Hepatocyte (in vitro differentiated cells): ENCODE data around the gene ACSL5.

Experiments
- CTCF ChIP-seq: fragments of 200-600 bp; sonication (generic); IDR thresholded peaks from 2 replicates; pipeline ENCODE4 v1.5.1; 2016; ENCODE audit warnings: antibody characterized with exemption, mild to moderate bottlenecking; ENCODE audit not compliant: poor library complexity
- EZH2 ChIP-seq: fragments of 200-600 bp; sonication (generic); IDR thresholded peaks from 2 replicates; pipeline ENCODE4 v1.6.1; 2016; ENCODE audit warnings: antibody characterized with exemption, mild to moderate bottlenecking, borderline replicate concordance

- TF ChIP-seq EZH2 (no peak), CTCF (no peak)
Measured at GRCh38 chr10:112385201-112385600, 11.3 kb downstream of the ACSL5 start.
